ENCODE measurements around the gene CARM1.
A peak's percentile ranks its signal among the peaks of the same experiment; 100 is the strongest.
"Not testable (repeated sequence)": the region's sequence is repeated elsewhere in the genome, so short reads cannot be mapped to it uniquely, and the experiment has no call there.

The CARM1 gene

GRCh38 chr19:10848230-10848856 is 23.0 kb upstream of the CARM1 start, which contains the start of gene C19orf38:
C19orf38 (plus strand) TSS chr19:10848415; CDS start chr19:10848509, 94 bp downstream.
- no peak for DNase-seq

GRCh38 chr19:10850631-10851030 is 20.7 kb upstream of the CARM1 start:
- no peak for DNase-seq

GRCh38 chr19:10852098-10852800 is 19.1 kb upstream of the CARM1 start:
- DNase-seq = no peak

GRCh38 chr19:10852941-10853340 is 18.4 kb upstream of the CARM1 start:
- no peak for DNase-seq

GRCh38 chr19:10854350-10855089 is 16.8 kb upstream of the CARM1 start:
- DNase-seq = no peak

GRCh38 chr19:10855879-10856522 is 15.4 kb upstream of the CARM1 start:
- no peak for DNase-seq

GRCh38 chr19:10856899-10857298 is 14.5 kb upstream of the CARM1 start:
- DNase-seq = not testable (repeated sequence)

GRCh38 chr19:10858204-10858828 is 13.0 kb upstream of the CARM1 start:
- no peak for DNase-seq

- peak; percentile 21 for DNase-seq
Measured at GRCh38 chr19:10861103-10861651, 10.2 kb upstream of the CARM1 start.

- DNase-seq = no peak
Measured at GRCh38 chr19:10862561-10863106, 8.7 kb upstream of the CARM1 start.

- no peak for DNase-seq
Measured at GRCh38 chr19:10863107-10863717, 8.1 kb upstream of the CARM1 start.

- DNase-seq = peak; percentile 62
Measured at GRCh38 chr19:10864538-10864899, 6.8 kb upstream of the CARM1 start.

- no peak for DNase-seq
Measured at GRCh38 chr19:10866495-10866894, 4.9 kb upstream of the CARM1 start.

- DNase-seq = no peak
Measured at GRCh38 chr19:10868872-10869547, 2.3 kb upstream of the CARM1 start.

GRCh38 chr19:10869872-10870311 is 1.5 kb upstream of the CARM1 start:
- not testable (repeated sequence) for DNase-seq

- DNase-seq = no peak
Measured at GRCh38 chr19:10870501-10870954, 825 bp upstream of the CARM1 start.

- DNase-seq = no peak
Measured at GRCh38 chr19:10871711-10872545, 575 bp downstream of the CARM1 start.

- DNase-seq = no peak
Measured at GRCh38 chr19:10872546-10873107, 1.3 kb downstream of the CARM1 start.

GRCh38 chr19:10874024-10874423 is 2.7 kb downstream of the CARM1 start:
- DNase-seq = no peak
